Measurements from ENCODE around the gene TMEM95. TPM values are rescaled to one million over a fixed set of nuclear protein-coding genes. Genes with fewer than 3 reads are reported as not detected.
"Not testable (repeated sequence)": the region's sequence is repeated elsewhere in the genome, so short reads cannot be mapped to it uniquely, and the experiment has no call there.

The TMEM95 gene
- total RNA-seq, 1 donor from 2014 or later = 0.17 TPM

DNA sequence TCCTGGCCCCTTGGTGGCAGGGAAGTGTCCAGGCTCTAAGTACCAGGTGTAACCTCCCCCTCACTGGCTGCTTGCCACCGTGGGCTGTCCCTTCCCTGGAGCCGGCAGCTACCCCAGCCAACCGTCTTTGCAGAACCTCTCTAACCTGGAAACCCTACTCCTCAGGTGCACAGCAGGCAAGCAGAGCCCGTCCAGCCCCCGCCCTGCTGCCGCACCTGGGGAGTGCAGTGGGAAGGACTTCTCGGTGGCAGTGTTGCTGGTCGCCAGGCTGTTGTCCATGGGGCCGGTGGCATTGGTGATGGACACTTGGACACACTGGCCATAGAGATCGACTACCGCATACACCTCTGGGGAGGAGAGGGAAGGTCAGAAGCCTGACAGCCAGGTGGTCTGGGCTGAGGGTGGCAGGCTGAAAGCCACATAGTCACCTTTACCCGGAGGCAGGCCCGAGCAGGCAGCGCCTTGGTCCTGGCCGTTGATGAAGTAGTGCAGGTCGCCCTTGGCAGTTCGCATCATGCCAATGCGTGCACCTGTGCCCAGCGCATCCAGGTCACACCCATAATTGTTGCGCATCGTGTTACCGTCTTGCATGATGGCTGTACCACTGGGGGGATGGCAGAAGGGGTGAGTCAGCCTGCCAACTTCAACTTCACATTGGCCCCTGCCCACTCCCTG, 32.3 kb upstream of the TMEM95 start:
- intact Hi-C loops (cut with micrococcal nuclease) = no loop called here

GRCh38 chr17:7323731-7324437, 31.1 kb upstream of the TMEM95 start:
- intact Hi-C loops (cut with micrococcal nuclease) = loop anchor here (1.0 kb wide), 2 partner anchors 21 to 27 kb away; no protein-coding TSS in a partner anchor

DNA sequence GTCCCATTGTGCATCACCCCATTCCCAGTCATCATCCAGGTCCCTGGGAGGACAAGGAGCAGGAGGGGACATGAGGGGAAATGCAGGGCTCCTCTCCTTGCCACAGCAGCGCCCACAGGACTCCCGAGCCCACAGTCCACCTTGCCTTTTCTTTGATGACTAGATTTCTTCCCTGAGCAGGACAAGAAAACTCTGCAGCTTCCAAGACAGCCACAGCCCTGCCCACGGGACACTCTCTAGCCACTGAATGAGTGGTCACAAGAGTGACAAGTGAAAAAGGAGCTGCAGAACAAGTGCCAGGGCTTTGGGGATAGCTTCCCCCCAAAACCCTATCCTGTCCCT, 30.5 kb upstream of the TMEM95 start:
- intact Hi-C loops (cut with micrococcal nuclease) = loop anchor here (1.0 kb wide), 2 partner anchors 21 to 27 kb away; no protein-coding TSS in a partner anchor

- intact Hi-C loops (cut with micrococcal nuclease) = no loop called here
Measured at GRCh38 chr17:7325031-7325528, 29.9 kb upstream of the TMEM95 start.

DNA sequence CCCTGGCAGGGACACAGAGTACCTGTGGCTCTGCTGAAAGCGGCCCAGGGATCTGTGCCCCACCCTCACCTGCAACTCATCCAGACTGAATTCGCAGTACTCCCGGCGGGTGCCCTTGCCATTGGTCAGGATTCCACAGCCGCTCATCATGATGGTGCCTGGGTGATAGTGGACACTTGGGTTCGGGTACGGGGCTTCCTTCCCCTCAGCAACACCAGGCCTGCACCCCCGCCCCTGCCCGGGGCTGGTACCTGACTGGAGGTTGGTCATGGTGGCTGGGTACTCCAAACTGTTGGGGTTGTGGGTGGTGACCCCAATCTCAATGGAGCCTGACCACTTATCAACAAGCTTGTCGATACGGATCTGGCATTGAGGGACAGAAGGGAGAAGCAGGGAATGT, 28.8 kb upstream of the TMEM95 start:
- intact Hi-C loops (cut with micrococcal nuclease) = no loop called here

DNA sequence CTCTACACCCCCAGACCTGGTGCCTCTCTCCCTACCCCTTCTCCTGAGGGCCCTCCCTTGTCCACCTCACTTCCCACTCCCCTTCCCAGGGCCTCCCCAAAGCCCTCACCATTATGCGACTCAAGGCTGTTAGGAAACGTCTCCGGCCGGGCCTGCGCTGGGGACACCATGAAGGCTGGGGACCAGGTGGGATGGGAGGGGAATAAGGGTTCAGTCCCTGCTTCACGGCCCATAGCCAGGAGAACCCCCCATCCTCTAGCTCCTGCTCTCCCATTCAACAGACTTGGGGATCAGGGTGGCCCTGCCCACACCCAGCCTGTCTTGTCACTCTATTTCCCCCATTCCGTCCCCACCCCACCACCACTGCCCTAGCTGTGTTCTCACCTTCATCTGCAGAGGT, 27.9 kb upstream of the TMEM95 start:
- intact Hi-C loops (cut with micrococcal nuclease) = no loop called here

DNA sequence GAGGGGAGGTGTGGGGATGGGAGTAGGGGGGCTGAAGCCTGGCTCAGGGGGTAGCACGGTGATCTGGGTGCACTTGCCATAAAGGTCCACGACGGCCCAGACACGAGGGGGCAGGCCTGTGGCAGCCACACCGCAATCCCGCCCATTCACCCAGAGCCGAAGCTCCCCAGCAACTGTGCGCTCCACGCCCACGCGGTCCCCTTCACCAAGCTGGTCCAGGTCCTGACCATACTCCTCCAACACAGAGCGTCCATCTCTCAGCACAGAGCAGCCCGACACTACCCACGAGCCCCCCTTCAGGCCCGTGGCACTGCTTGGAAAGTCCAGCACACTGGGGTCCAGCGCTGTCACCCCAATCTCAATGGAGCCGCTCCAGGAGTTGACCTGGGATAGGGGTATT, 27.5 kb upstream of the TMEM95 start:
- intact Hi-C loops (cut with micrococcal nuclease) = no loop called here

DNA sequence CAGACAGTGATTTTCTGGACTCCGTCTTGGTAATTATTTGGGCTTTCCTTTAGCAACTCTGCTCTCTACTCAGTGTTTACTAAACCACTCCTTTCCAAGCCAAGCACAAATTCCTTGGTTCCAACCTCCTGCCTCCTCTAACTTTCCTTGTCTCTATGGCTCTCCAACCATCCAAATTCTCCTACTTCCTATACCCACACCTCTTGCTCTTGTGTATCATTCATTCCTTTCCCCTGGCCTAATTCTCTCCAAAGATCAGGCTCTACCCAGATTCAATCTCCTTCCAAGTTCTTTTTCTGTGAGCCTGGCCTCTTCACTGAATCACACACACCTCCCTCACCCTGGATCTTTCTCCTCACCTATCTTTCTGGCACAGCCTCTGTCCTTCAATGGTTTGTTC, 26.9 kb upstream of the TMEM95 start:
- intact Hi-C loops (cut with micrococcal nuclease) = loop anchor here (2.0 kb wide), 2 partner anchors 57 to 67 kb away; partner anchors contain the start of gene PLSCR3

DNA sequence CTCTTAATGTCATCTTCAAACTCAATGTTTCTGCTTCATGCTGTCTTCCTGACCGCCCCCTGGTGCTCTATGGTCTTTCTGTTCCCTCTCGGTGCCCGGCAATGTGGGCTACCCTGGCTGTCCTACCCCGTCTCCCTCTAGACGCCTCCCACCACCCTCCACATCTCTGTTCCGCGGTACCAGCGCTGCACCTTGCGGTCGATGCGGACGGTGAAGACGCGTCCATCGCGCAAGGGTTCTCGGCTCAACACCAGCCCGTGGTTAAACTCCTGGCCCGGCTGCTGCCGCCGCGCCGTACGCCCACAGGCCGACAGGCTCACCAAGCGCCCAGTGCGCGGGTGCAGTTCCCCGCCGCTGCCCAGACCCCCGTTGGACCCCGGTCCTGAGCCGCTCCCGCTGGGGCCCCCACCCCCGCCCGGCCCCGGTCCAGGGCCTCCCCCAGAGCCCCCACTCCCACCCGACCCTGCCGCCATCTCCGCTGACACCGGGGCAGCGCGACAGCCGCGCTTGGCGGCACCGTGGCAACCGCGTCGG, 26.0 kb upstream of the TMEM95 start, which contains the start of gene NEURL4:
NEURL4 (minus strand) TSS at position 496 of the 534 bp plus-strand sequence; CDS start at position 473, 23 bp downstream.
- intact Hi-C loops (cut with micrococcal nuclease) = loop anchor here (1.0 to 2.0 kb wide), 11 partner anchors 8 to 155 kb away; partner anchors contain the start of genes EIF5A, GPS2, PHF23 and PLSCR3

GRCh38 chr17:7329374-7329996, 25.5 kb upstream of the TMEM95 start:
- intact Hi-C loops (cut with micrococcal nuclease) = loop anchor here (1.0 to 2.0 kb wide), 11 partner anchors 8 to 155 kb away; partner anchors contain the start of genes EIF5A, GPS2, PHF23 and PLSCR3

DNA sequence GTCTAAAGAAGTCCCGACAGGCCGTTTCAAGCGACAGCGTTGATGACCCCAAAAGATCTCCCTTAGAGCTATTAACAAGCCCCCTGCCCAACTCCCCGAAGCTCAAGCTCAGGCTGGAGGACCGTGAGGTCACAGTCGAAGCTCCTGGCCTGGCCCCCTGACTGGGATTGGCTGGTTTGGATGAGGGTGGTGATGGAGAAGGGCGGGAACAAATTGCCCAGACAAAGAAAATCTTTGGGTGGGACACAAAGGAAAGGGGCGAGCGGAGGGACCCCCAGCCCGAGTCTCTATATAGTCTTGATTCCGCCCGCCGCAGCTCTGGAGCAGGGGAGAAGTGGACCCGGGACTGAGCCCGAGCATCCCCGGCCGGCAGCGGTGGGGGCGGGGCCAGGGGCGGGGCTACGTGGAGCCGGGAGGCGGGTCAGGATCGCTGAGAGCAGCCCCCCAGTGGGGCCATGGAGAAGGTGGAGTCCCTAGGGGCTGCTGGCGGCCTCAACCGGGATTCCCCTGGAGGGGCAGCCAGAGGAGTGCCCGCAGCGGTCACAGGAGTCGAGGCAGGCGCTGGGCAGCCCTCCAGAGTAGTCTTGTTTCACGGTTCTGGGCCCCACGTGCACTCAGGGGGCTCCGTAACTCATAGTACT, 24.8 kb upstream of the TMEM95 start:
- intact Hi-C loops (cut with micrococcal nuclease) = loop anchor here (1.0 to 2.0 kb wide), 11 partner anchors 7 to 154 kb away; partner anchors contain the start of genes EIF5A, GPS2, PHF23 and PLSCR3

DNA sequence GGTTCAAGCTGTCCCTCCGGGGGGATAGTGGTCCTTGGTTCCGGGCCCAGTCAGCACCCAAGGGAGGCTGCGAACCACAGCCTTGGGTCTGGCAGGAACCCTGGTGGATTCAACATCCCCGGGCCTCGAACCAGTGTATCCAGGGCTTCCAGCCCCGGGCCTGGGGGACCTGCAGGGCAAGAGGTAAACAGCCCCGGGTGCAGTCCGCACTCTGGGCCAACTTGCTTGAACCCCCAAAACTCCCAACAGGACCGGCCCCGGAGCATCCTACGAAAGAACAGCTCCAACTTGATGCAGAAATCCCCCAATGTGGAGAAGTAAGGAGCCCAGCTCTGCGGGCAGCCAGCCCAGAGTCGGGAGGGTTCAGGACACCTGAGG, 24.3 kb upstream of the TMEM95 start:
- intact Hi-C loops (cut with micrococcal nuclease) = no loop called here

- intact Hi-C loops (cut with micrococcal nuclease) = no loop called here
Measured at GRCh38 chr17:7332111-7332510, 22.8 kb upstream of the TMEM95 start.

DNA sequence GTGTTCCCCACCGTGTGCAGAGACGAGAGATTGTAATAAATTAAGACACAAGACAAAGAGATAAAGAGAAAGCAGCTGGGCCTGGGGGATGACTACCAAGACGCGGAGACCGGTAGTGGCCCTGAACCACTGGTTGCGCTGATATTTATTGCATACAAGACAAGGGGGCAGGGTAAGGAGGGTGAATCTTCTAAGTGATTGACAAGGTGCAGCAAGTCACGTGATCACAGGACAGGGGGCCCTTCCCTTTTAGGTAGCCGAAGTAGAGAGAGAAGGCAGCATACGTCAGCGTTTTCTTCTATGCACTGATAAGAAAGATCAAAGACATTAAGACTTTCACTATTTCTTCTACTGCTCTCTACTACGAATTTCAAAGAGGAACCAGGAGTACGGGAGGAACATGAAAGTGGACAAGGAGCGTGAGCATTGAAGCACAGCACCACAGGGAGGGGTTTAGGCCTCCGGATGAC, 22.3 kb upstream of the TMEM95 start:
- intact Hi-C loops (cut with micrococcal nuclease) = not testable (repeated sequence)

DNA sequence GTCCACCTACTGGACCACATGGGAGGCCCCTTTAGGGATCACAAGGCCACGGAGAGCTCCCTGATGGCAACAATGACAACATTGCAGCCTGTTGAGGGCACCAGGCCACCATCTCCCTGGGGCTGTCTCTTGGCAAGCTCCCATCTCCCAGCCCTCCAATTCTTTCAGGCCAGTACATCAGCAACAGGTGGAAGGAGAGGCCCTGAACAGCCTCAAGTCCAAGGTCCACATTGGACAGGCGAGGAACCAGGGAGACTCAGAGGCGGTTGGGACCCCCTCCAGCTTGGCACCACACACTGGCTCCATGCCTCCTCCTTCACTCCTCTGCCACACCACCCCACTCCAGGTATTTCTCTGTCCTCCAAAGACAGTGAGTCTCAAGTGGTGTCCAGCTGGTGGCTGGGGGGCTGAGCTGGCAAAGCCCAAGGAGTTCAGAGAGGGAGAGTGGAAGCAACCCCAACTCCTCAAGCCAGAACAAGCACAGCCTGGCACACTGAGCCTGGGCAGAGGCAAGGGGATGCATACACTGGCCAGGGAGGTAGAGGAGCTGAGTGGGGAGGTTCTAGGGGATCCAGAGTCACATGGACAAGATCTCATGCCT, 19.9 kb upstream of the TMEM95 start:
- intact Hi-C loops (cut with micrococcal nuclease) = no loop called here

- intact Hi-C loops (cut with micrococcal nuclease) = loop anchor here (1.0 to 2.0 kb wide), 6 partner anchors 10 to 119 kb away; partner anchors contain the start of genes TMEM256 and YBX2
Measured at GRCh38 chr17:7335765-7336164, 19.2 kb upstream of the TMEM95 start.

- intact Hi-C loops (cut with micrococcal nuclease) = loop anchor here (1.0 to 2.0 kb wide), 7 partner anchors 7 to 118 kb away; partner anchors contain the start of genes NEURL4, TMEM256 and YBX2
Measured at GRCh38 chr17:7336240-7337175, 18.4 kb upstream of the TMEM95 start, which contains the start of gene ACAP1. Gene ACAP1 (plus strand): TSS chr17:7336529. CDS start chr17:7336735, 206 bp downstream.

DNA sequence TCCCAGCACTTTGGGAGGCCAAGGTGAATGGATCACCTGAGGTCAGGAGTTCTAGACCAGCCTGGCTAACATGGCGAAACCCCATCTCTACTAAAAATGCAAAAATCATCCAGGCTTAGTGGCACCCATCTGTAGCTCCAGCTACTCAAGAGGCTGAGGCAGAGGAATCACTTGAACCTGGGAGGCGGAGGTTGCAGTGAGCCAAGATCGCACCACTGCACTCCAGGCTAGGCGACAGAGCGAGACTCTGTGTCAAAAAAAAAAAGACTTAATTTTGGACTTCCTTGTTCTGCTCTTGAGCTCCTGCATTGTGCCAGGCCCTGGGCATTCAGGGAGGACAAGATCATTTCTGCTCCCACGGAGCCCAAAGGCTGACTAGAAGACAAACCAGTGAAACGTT, 17.4 kb upstream of the TMEM95 start:
- intact Hi-C loops (cut with micrococcal nuclease) = loop anchor here (1.0 to 2.0 kb wide), 2 partner anchors 8 to 117 kb away; partner anchors contain the start of gene NEURL4

GRCh38 chr17:7340179-7340578, 14.8 kb upstream of the TMEM95 start:
- intact Hi-C loops (cut with micrococcal nuclease) = no loop called here
